H1 (cell line): ENCODE data around the gene NT5E. TPM values are rescaled to one million over a fixed set of nuclear protein-coding genes. Genes with fewer than 3 reads are reported as not detected.

Experiments used
- CTCF ChIA-PET: fragments of 300-600 bp; sonication (Branson Sonifier 250); formaldehyde crosslinking; loops from one replicate; lab custom pipeline; 2021; ENCODE audit not compliant: partially characterized antibody; lab: Charles Lee
- POLR2A ChIA-PET: fragments of 300-600 bp; sonication (Branson Sonifier 250); formaldehyde crosslinking; loops from one replicate; lab custom pipeline; 2021; ENCODE audit warnings: inconsistent platforms; ENCODE audit not compliant: partially characterized antibody; lab: Charles Lee
- DNase-seq, 2 experiments: peaks; one replicate each; pipeline versions ENCODE4 v3.0.0 to v3.0.0-alpha.2; 2010 to 2022; ENCODE audit warnings: low spot score in 2 of 2, low read depth in 1 of 2, mixed read lengths in 1 of 2
- FAIRE-seq: peaks from 2 replicates; lab custom pipeline; 2011; peaks lifted over from hg19 to GRCh38; lab: Jason Lieb, UNC
- H2AFZ ChIP-seq: 2 replicates; pipeline ENCODE4 v1.8.1; 2012; ENCODE audit warnings: low read length, inconsistent platforms
- H2AK5ac ChIP-seq: 2 replicates; pipeline ENCODE4 v1.6.1; 2013; ENCODE audit warnings: low read depth, low read length
- H2BK120ac ChIP-seq: replicated peaks from 2 replicates; pipeline ENCODE3; 2013; ENCODE audit warnings: low read depth, low read length, inconsistent platforms
- H2BK12ac ChIP-seq: 2 replicates; pipeline ENCODE4 v1.6.1; 2013; ENCODE audit warnings: low read depth, low read length
- H2BK15ac ChIP-seq: 2 replicates; pipeline ENCODE4 v1.6.1; 2013; ENCODE audit warnings: low read length
- H2BK20ac ChIP-seq: 2 replicates; pipeline ENCODE4 v1.6.1; 2013; ENCODE audit warnings: low read length
- H2BK5ac ChIP-seq: 2 replicates; pipeline ENCODE4 v1.6.1; 2013; ENCODE audit warnings: low read depth, low read length
- H3K14ac ChIP-seq: 2 replicates; pipeline ENCODE4 v1.6.1; 2013; ENCODE audit warnings: inconsistent platforms; ENCODE audit not compliant: insufficient read length
- H3K18ac ChIP-seq: 2 replicates; pipeline ENCODE4 v1.6.1; 2013; ENCODE audit warnings: low read length; ENCODE audit errors: extremely low read depth
- H3K23ac ChIP-seq: 2 replicates; pipeline ENCODE4 v1.6.1; 2013; ENCODE audit warnings: inconsistent platforms; ENCODE audit not compliant: insufficient read length
- H3K23me2 ChIP-seq: 2 replicates; pipeline ENCODE4 v1.6.1; 2013; ENCODE audit warnings: low read depth, low read length
- H3K27ac ChIP-seq: 2 replicates; pipeline ENCODE4 v1.6.1; 2011; ENCODE audit warnings: low read depth, low read length, inconsistent platforms
- H3K27me3 ChIP-seq, 4 experiments: replicated peaks in 1 of 4; 1 replicate in 1 of 4; 2 replicates in 3 of 4; pipeline versions ENCODE4 v1.6.1 to v1.8.1; 2011 to 2013; ENCODE audit warnings: low read length in 3 of 4, mild to moderate bottlenecking in 3 of 4, inconsistent platforms in 2 of 4, mixed read lengths in 2 of 4, moderate library complexity in 1 of 4; ENCODE audit not compliant: control insufficient read depth in 3 of 4, insufficient read depth in 3 of 4; ENCODE audit errors: extremely low read depth in 1 of 4
- H3K36me3 ChIP-seq, 4 experiments: 2 replicates each; pipeline versions ENCODE4 v1.6.1 to v1.8.1; 2011 to 2013; ENCODE audit warnings: mild to moderate bottlenecking in 4 of 4, low read length in 3 of 4, moderate library complexity in 2 of 4, control low read depth in 1 of 4, inconsistent platforms in 1 of 4; ENCODE audit not compliant: insufficient read depth in 4 of 4, control insufficient read depth in 2 of 4
- H3K4ac ChIP-seq: replicated peaks from 2 replicates; pipeline ENCODE3; 2013; ENCODE audit warnings: low read length, low read depth, mixed read lengths, inconsistent platforms; ENCODE audit not compliant: insufficient read length
- H3K4me1 ChIP-seq, 4 experiments: replicated peaks in 1 of 4; 1 replicate in 1 of 4; 2 replicates in 3 of 4; pipeline versions ENCODE4 v1.6.1 to v1.8.1; 2011 to 2013; ENCODE audit warnings: low read length in 3 of 4, inconsistent platforms in 2 of 4, mixed read lengths in 1 of 4; ENCODE audit not compliant: insufficient read depth in 4 of 4, control insufficient read depth in 3 of 4
- H3K4me2 ChIP-seq, 2 experiments: 2 replicates each; pipeline versions ENCODE4 v1.6.1 to v1.8.1; 2011 to 2013; ENCODE audit warnings: low read depth in 2 of 2, low read length in 2 of 2, control low read depth in 1 of 2, inconsistent platforms in 1 of 2, mild to moderate bottlenecking in 1 of 2; ENCODE audit not compliant: insufficient read depth in 1 of 2
- H3K4me3 ChIP-seq, 4 experiments: fragments of 200-600, 300-600 bp in 1 of 4; sonication (generic), shearing (Covaris generic), sonication (Bioruptor Twin) in 1 of 4; 2 replicates each; pipeline versions ENCODE4 v1.5.1 to v1.8.1; 2011 to 2016; ENCODE audit warnings: low read length in 4 of 4, low read depth in 3 of 4, control low read depth in 2 of 4, inconsistent platforms in 2 of 4, mild to moderate bottlenecking in 2 of 4, mixed read lengths in 1 of 4, moderate library complexity in 1 of 4; ENCODE audit not compliant: insufficient read depth in 2 of 4; ENCODE audit errors: extremely low read depth in 1 of 4
- H3K56ac ChIP-seq: replicated peaks from 2 replicates; pipeline ENCODE3; 2013; ENCODE audit warnings: low read depth, mild to moderate bottlenecking, mixed read lengths, low read length, inconsistent platforms; ENCODE audit not compliant: insufficient read length
- H3K79me1 ChIP-seq: 2 replicates; pipeline ENCODE4 v1.6.1; 2013; ENCODE audit warnings: low read depth, low read length, control low read depth
- H3K79me2 ChIP-seq, 2 experiments: 2 replicates each; pipeline versions ENCODE4 v1.6.1 to v1.8.1; 2012 to 2013; ENCODE audit warnings: low read length in 2 of 2, mild to moderate bottlenecking in 2 of 2, inconsistent platforms in 1 of 2; ENCODE audit not compliant: insufficient read depth in 2 of 2, control insufficient read depth in 1 of 2
- H3K9ac ChIP-seq, 4 experiments: replicated peaks in 1 of 4; 1 replicate in 1 of 4; 2 replicates in 3 of 4; pipeline versions ENCODE4 v1.6.1 to v1.8.1; 2011 to 2013; ENCODE audit warnings: low read depth in 3 of 4, low read length in 3 of 4, control low read depth in 2 of 4, mild to moderate bottlenecking in 2 of 4, moderate library complexity in 2 of 4, inconsistent platforms in 1 of 4; ENCODE audit errors: extremely low read depth in 1 of 4
- H3K9me3 ChIP-seq, 2 experiments: 2 replicates each; pipeline versions ENCODE4 v1.6.1 to v1.8.1; 2012 to 2013; ENCODE audit warnings: mild to moderate bottlenecking in 2 of 2, moderate library complexity in 2 of 2, control low read depth in 1 of 2, inconsistent platforms in 1 of 2, low read depth in 1 of 2, low read length in 1 of 2, mixed read lengths in 1 of 2; ENCODE audit not compliant: insufficient read depth in 2 of 2
- H4K20me1 ChIP-seq, 2 experiments: replicated peaks in 1 of 2; 2 replicates each; pipeline versions ENCODE3 to v1.8.1; 2011 to 2013; ENCODE audit warnings: inconsistent platforms in 2 of 2, low read length in 2 of 2, mild to moderate bottlenecking in 1 of 2; ENCODE audit not compliant: insufficient read depth in 2 of 2, control insufficient read depth in 1 of 2
- H4K5ac ChIP-seq: 2 replicates; pipeline ENCODE4 v1.6.1; 2013; ENCODE audit warnings: low read length, low read depth, mixed read lengths, inconsistent platforms; ENCODE audit not compliant: insufficient read length
- H4K8ac ChIP-seq: 2 replicates; pipeline ENCODE4 v1.8.0; 2013; ENCODE audit warnings: mild to moderate bottlenecking, moderate library complexity, low read length, inconsistent platforms; ENCODE audit not compliant: insufficient read depth; ENCODE audit errors: extremely low read depth
- H4K91ac ChIP-seq: replicated peaks from 2 replicates; pipeline ENCODE3; 2013; ENCODE audit warnings: low read length, mixed read lengths, inconsistent platforms; ENCODE audit not compliant: insufficient read length
- EP300 ChIP-seq, 2 experiments: IDR thresholded peaks; 1 replicate in 1 of 2; 2 replicates in 1 of 2; pipeline ENCODE4 v1.6.1; 2011 to 2012; ENCODE audit warnings: low read depth in 2 of 2, low read length in 2 of 2, mild to moderate bottlenecking in 2 of 2, borderline replicate concordance in 1 of 2, inconsistent platforms in 1 of 2, moderate library complexity in 1 of 2
- MAFK ChIP-seq: IDR thresholded peaks from 2 replicates; pipeline ENCODE4 v1.6.1; 2012; ENCODE audit warnings: low read depth, mild to moderate bottlenecking, improper control_type of control experiment, low read length
- SIRT6 ChIP-seq: IDR thresholded peaks from one replicate; pipeline ENCODE4 v1.7.1; 2012; ENCODE audit warnings: low read length, inconsistent platforms
- SIX5 ChIP-seq: IDR thresholded peaks from 2 replicates; pipeline ENCODE4 v1.6.1; 2011; ENCODE audit warnings: mild to moderate bottlenecking, low read depth, low read length
- TBP ChIP-seq: IDR thresholded peaks from 2 replicates; pipeline ENCODE4 v1.6.1; 2011; ENCODE audit warnings: low read depth, low read length, improper control_type of control experiment
- TCF12 ChIP-seq: IDR thresholded peaks from 2 replicates; pipeline ENCODE4 v1.6.1; 2011; ENCODE audit warnings: low read depth, mild to moderate bottlenecking, low read length
- ZNF274 ChIP-seq: IDR thresholded peaks from 2 replicates; pipeline ENCODE4 v1.7.0; 2012; ENCODE audit warnings: low read length, borderline replicate concordance; ENCODE audit errors: extremely low read depth
- polyA plus RNA-seq, 7 experiments: library from polyadenylated mRNA; depleted of rRNA in 3 of 7; stranded (reverse) in 5 of 7; unstranded in 2 of 7; fragments of >200 nt in 5 of 7; fragments of 200-250 nt in 2 of 7; gene quantifications; 1 replicate in 5 of 7; 2 replicates in 1 of 7; 4 replicates in 1 of 7; pipeline versions ENCODE4 v1.2.1 to v1.2.3, GENCODE V29; 2011 to 2013; ENCODE audit warnings: missing spikeins in 2 of 7, mixed read lengths in 2 of 7
- total RNA-seq: library from RNA; stranded (reverse); fragmentation: NEBNext Ultra II Directional; extraction: Animal tissue kit (Norgen Biotek cat#: 25700); gene quantifications from 2 replicates; pipeline ENCODE4 v1.2.1, GENCODE V29; 2021
- TF ChIP-seq, protein P1 (sequence below): IDR thresholded peaks from 2 replicates; pipeline ENCODE4 v1.6.1; 2012; ENCODE audit warnings: low read length, inconsistent platforms

NT5E gene
- total and polyA plus RNA-seq, 2 of the 8 experiments (the other 6 are each of a cell fraction or from before 2014, with no cell fraction given): 0.74 to 1.5 TPM

GRCh38 chr6:85402071-85402470, 47.8 kb upstream of the NT5E start:
- H4K20me1 ChIP-seq: no peaks in the 10 kb centered on the region
- H3K27me3 ChIP-seq: no peaks in the 10 kb centered on the region; a peak in 1 of 7 replicates
- H3K9me3 ChIP-seq: no peaks in the 10 kb centered on the region
- no peak overlapping the region for H2BK15ac ChIP-seq
- H2AK5ac ChIP-seq: no peak overlapping the region
- H2BK20ac ChIP-seq: peak overlapping the region; percentile 43; the same call in 1 of the 2 replicates
- no peak overlapping the region for H2BK5ac ChIP-seq
- no peak overlapping the region for H3K27ac ChIP-seq
- H3K79me2 ChIP-seq: no peaks in the 10 kb centered on the region
- no peak overlapping the region for H3K4ac ChIP-seq
- ChIA-PET POLR2A (no interaction called here), CTCF (interaction anchor here (1.5 kb wide), 1 partner anchor 15 kb away, joined by 3 read pairs; no protein-coding TSS in a partner anchor)
- H3K18ac ChIP-seq: no peak overlapping the region
- no peak overlapping the region for H4K91ac ChIP-seq
- DNase-seq (no peak), FAIRE-seq (no peak)
- H3K9ac ChIP-seq: no peak overlapping the region
- H3K4me1 ChIP-seq: peaks cover 0 to 8% (median 4%) of the 10 kb centered on the region in 4 experiments; a peak in 3 of 7 replicates
- no peak overlapping the region for H3K23ac ChIP-seq
- no peak overlapping the region for H2BK120ac ChIP-seq
- H3K36me3 ChIP-seq: no peaks in the 10 kb centered on the region
- no peak overlapping the region for H3K4me2 ChIP-seq
- no peak overlapping the region for H3K14ac ChIP-seq
- H2AFZ ChIP-seq: no peak overlapping the region
- H2BK12ac ChIP-seq: peak overlapping the region; percentile 56; the same call in 1 of the 2 replicates
- no peaks in the 10 kb centered on the region for H3K23me2 ChIP-seq
- H3K4me3 ChIP-seq: no peak overlapping the region
- H4K5ac ChIP-seq: no peak overlapping the region
- H4K8ac ChIP-seq: no peak overlapping the region
- no peaks in the 10 kb centered on the region for H3K79me1 ChIP-seq
- H3K56ac ChIP-seq: no peak overlapping the region
- TF ChIP-seq ZNF274 (no peak), SIRT6 (no peak), MAFK (no peak), EP300 (IDR thresholded peaks at IDR 0.05; ENCODE audit: borderline replicate concordance in 1 of 2, low read depth in 2 of 2, low read length in 2 of 2) (no peak), TCF12 (no peak), TBP (no peak), SIX5 (no peak)
- TF ChIP-seq, protein P1, sequence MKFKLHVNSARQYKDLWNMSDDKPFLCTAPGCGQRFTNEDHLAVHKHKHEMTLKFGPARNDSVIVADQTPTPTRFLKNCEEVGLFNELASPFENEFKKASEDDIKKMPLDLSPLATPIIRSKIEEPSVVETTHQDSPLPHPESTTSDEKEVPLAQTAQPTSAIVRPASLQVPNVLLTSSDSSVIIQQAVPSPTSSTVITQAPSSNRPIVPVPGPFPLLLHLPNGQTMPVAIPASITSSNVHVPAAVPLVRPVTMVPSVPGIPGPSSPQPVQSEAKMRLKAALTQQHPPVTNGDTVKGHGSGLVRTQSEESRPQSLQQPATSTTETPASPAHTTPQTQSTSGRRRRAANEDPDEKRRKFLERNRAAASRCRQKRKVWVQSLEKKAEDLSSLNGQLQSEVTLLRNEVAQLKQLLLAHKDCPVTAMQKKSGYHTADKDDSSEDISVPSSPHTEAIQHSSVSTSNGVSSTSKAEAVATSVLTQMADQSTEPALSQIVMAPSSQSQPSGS: no peak
